ENCODE measurements around the gene ACTL6B. TPM values are rescaled to one million over a fixed set of nuclear protein-coding genes. Genes with fewer than 3 reads are reported as not detected.
A peak's percentile ranks its signal among the peaks of the same experiment; 100 is the strongest.

The ACTL6B gene
- total RNA-seq, 1 donor from 2014 or later, result 3.1 TPM

DNA sequence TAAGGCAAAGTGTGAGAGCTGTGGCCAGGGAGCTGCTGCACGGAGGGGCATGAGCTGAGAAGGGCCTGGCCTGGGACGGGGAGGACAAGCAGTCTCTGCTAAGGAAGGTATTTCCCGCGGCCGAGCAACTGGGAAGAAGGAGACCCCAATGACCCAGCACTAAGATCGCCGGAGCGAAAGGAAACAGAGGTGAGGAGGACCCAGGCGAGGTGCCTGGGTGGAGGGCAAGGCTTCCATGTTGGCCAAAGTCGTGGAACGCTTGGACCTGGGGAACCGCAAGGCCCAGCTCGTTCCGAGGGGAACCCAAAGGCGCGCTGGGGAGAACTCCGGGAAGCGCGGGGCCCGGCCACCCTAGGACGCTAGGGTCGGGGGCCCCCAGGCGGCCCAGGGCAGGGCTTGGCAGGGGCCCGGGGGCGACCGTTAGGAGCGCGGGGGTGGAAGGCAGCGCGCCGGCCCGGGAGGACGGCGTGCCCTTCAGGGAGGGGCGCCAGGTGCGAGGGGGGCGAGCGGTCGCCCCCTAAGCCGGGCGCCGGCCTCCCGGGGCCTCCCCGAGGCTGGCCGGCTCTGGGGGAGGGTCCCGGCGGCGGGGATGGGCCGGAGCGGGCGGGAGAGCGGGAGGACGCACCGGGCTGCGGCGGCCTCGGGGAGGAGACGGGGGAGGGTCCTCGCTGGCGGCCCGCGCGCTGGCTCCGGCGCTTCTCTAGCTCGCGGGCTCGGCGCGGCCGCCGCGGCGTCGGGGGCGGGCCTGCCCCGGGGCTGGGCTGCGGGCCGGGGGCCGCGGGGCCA, 37.3 kb upstream of the ACTL6B start:
- no peaks in the 10 kb centered on the region for H3K9me3 Mint-ChIP-seq
- H3K4me3 Mint-ChIP-seq, result peak overlapping the region; percentile 95
- no peak for DNase-seq (ENCODE audit: low read depth, low spot score)
- H3K4me1 Mint-ChIP-seq, result peaks cover 18% of the 10 kb centered on the region
- peak overlapping the region; percentile 93 for H3K27ac Mint-ChIP-seq (ENCODE audit: unreplicated experiment)
- no peaks in the 10 kb centered on the region for H3K36me3 Mint-ChIP-seq (ENCODE audit: low read depth)
- peaks cover 30% of the 10 kb centered on the region for H3K27me3 Mint-ChIP-seq (ENCODE audit: low read depth)
- TF ChIP-seq, protein P1, sequence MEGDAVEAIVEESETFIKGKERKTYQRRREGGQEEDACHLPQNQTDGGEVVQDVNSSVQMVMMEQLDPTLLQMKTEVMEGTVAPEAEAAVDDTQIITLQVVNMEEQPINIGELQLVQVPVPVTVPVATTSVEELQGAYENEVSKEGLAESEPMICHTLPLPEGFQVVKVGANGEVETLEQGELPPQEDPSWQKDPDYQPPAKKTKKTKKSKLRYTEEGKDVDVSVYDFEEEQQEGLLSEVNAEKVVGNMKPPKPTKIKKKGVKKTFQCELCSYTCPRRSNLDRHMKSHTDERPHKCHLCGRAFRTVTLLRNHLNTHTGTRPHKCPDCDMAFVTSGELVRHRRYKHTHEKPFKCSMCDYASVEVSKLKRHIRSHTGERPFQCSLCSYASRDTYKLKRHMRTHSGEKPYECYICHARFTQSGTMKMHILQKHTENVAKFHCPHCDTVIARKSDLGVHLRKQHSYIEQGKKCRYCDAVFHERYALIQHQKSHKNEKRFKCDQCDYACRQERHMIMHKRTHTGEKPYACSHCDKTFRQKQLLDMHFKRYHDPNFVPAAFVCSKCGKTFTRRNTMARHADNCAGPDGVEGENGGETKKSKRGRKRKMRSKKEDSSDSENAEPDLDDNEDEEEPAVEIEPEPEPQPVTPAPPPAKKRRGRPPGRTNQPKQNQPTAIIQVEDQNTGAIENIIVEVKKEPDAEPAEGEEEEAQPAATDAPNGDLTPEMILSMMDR (conservative IDR thresholded peaks at IDR 0.05), result no peak

DNA sequence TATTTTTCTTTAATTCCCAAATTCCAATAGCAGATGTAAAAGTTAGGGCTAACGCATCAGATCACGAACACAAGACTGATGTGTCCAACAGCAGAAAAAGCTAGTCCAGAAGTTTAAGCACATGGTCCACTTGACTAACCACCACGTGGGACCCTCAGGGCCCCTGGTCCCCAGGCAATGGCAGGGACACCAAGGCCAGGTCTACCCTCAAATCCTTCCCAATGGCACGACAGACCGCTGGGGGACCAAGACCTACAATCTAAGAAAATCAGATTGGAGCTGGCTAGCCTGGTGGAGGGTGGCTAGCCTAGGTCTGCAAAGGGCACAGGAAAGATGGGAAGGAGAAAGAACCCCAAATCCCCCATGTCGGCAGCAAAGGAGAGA, 36.3 kb upstream of the ACTL6B start:
- TF ChIP-seq, protein P1 (conservative IDR thresholded peaks at IDR 0.05), result no peak
- peaks cover 26% of the 10 kb centered on the region for H3K27me3 Mint-ChIP-seq (ENCODE audit: low read depth)
- H3K4me1 Mint-ChIP-seq, result peaks cover 18% of the 10 kb centered on the region
- no peaks in the 10 kb centered on the region for H3K36me3 Mint-ChIP-seq (ENCODE audit: low read depth)
- H3K27ac Mint-ChIP-seq (ENCODE audit: unreplicated experiment), result peak overlapping the region; percentile 93
- peak overlapping the region; percentile 95 for H3K4me3 Mint-ChIP-seq
- DNase-seq (ENCODE audit: low read depth, low spot score), result no peak
- H3K9me3 Mint-ChIP-seq, result no peaks in the 10 kb centered on the region

DNA sequence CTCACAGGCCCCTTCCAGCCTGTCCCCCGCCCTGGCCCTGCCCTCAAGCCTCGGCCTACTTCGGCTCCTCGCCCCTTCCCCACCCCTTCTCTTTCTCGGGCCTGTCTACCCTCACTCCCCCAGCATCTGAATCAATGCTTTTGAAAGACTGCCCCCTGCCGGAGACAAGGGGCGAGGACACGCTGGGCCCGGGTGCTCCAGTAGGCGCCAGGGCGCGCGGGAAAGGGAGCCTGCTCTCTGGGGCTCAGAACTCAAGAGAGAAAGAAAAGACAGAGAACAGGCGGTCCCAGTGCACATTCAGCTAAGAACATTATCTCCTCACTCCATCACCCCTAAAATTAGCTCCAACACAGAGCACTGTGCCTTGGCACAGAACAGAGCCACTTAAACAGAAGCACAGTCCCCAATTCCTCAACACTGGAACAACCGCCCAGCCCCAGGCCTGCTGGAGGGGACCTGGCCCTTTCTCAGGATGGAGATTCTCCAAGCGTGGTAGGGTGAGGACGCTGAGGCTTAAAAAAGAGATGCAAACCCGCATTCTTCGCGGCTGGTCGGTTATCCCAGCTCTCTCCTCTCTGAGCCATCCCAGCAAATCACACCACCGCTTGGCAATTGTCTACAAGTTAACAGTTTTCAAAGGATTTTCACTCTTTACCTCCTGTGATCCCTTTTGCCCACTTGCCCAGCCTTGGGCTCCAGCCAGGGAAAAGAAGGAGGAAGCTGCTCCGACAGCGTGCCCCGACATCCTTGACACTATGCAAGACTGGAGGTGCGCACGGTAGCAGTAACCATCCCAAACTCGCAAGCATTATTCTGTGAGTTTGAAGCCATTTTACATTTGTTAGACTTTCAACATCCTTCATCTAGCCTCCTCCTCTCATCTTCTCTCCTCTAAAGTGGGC, 35.7 kb upstream of the ACTL6B start:
- Mint-ChIP-seq H3K9me3 (no peaks in the 10 kb centered on the region), H3K4me1 (peaks cover 18% of the 10 kb centered on the region), H3K36me3 (ENCODE audit: low read depth) (no peaks in the 10 kb centered on the region), H3K27me3 (ENCODE audit: low read depth) (peaks cover 20% of the 10 kb centered on the region), H3K27ac (ENCODE audit: unreplicated experiment) (peak overlapping the region; percentile 93), H3K4me3 (peak overlapping the region; percentile 95)
- TF ChIP-seq, protein P1 (conservative IDR thresholded peaks at IDR 0.05), result peak; percentile 92
- DNase-seq (ENCODE audit: low read depth, low spot score), result peak; percentile 95

DNA sequence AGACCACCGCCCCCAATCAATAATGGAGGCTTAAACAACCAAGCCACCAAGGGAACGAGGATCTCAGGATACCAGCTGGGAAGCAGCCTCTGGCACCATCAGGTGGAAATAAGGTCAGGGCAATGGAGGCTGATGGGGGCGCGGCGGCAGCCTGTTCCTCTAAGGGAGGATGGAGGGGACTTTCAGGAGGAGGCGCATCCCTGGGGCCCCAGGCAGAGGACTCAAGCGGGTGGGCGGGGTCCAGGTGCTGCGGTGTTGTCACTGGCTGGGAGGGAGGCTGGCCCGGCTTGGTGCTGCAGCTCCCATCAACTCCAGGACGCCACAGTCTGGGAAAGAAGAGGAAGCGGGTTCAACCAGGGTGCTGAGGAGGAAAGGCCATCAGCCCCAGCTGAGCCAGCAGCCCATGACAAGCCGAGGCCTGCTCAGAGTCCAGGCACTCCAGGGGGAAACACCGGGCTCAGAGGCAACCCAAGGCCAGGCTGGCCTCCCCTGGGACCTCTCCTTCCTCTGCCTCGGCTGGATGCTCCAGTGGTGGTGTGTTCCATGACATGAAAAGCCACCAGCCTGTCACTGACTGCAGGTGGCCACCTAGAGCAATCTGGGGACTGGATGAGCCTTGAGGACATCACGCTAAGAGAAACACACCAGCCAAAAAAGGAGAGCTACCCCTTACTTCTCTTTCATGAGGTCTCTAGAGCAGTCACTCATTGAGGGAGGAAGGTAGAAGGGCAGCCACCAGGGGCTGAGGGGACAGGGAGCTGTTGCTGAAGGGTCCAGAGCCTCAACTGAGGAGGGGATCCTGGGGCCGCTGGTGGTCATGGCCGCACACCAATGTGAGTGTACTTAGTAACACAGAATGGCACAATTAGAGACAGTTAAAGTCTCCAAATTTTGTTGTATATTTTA, 33.2 kb upstream of the ACTL6B start:
- TF ChIP-seq, protein P1 (conservative IDR thresholded peaks at IDR 0.05), result no peak
- Mint-ChIP-seq H3K27ac (ENCODE audit: unreplicated experiment) (peak overlapping the region; percentile 75), H3K4me3 (peak overlapping the region; percentile 58), H3K4me1 (peaks cover 18% of the 10 kb centered on the region), H3K9me3 (no peaks in the 10 kb centered on the region), H3K27me3 (ENCODE audit: low read depth) (peaks cover 4% of the 10 kb centered on the region), H3K36me3 (ENCODE audit: low read depth) (no peaks in the 10 kb centered on the region)
- no peak for DNase-seq (ENCODE audit: low read depth, low spot score)

DNA sequence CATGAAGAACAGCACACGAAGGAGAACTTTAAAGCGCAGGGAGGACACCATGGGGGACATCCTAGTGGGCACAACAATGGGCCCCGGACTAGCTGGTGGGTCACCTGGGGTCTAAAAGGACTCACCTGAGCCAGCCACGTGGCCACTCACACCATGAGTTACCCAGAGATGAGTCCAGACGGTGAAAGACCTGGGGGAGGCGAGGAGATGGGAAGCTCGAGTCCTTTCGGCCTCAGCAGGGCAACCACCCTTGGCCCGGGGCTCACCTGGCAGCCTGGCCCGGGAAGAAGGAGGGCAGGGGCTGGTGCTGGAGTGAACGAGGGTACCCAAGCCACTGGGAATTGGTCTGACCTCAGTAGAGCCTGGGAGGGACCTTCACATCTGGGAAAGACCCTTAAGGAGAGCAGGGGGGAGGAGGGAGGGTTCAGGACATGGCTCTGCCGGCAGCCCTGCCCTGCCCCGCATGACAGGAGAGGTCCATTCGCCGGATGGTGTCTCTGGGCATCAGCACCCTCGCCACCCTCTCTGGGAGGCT, 32.1 kb upstream of the ACTL6B start:
- Mint-ChIP-seq H3K36me3 (ENCODE audit: low read depth) (no peaks in the 10 kb centered on the region), H3K4me1 (peaks cover 18% of the 10 kb centered on the region), H3K9me3 (no peaks in the 10 kb centered on the region), H3K27ac (ENCODE audit: unreplicated experiment) (peak overlapping the region; percentile 75), H3K4me3 (peak overlapping the region; percentile 27), H3K27me3 (ENCODE audit: low read depth) (peaks cover 4% of the 10 kb centered on the region)
- no peak for DNase-seq (ENCODE audit: low read depth, low spot score)
- TF ChIP-seq, protein P1 (conservative IDR thresholded peaks at IDR 0.05), result no peak
